Gastrocnemius medialis (tissue), 4 donors: Measurements from ENCODE around the gene SFMBT1. TPM values are rescaled to one million over a fixed set of nuclear protein-coding genes. Genes with fewer than 3 reads are reported as not detected.
A peak's percentile ranks its signal among the peaks of the same experiment; 100 is the strongest.

ENCODE experiments used
- ATAC-seq, 2 donors: fragments of 150-250 bp; one replicate each; pipeline ENCODE4 v1.9.1; 2016
- DNase-seq, 2 donors: peaks; one replicate each; pipeline ENCODE4 v3.0.0-alpha.2; 2019
- H3K27ac ChIP-seq, 4 donors: fragments of 200-600 bp; sonication (generic); 1 replicate in 1 of 4; 2 replicates in 3 of 4; pipeline ENCODE4 v1.5.1; 2016 to 2018; ENCODE audit warnings: mild to moderate bottlenecking in 2 of 4, moderate library complexity in 1 of 4
- H3K27me3 ChIP-seq, 3 donors: fragments of 200-600 bp; sonication (generic) in 2 of 3; 1 replicate in 1 of 3; 2 replicates in 2 of 3; pipeline versions ENCODE4 v1.5.1 to v1.6.0; 2016 to 2019; ENCODE audit warnings: mild to moderate bottlenecking in 1 of 3, moderate library complexity in 1 of 3
- H3K36me3 ChIP-seq, 2 donors: fragments of 200-600 bp; sonication (generic) in 1 of 2; one replicate each; pipeline ENCODE4 v1.5.1; 2017 to 2018
- H3K4me1 ChIP-seq, 2 donors: fragments of 200-600 bp; sonication (generic) in 1 of 2; one replicate each; pipeline ENCODE4 v1.5.1; 2016 to 2017; ENCODE audit warnings: mild to moderate bottlenecking in 2 of 2
- H3K4me3 ChIP-seq, 4 donors: fragments of 200-600 bp; sonication (generic) in 3 of 4; 1 replicate in 1 of 4; 2 replicates in 3 of 4; pipeline ENCODE4 v1.5.1; 2016 to 2019; ENCODE audit warnings: mild to moderate bottlenecking in 2 of 4
- H3K9me3 ChIP-seq, 3 donors: fragments of 200-600 bp; sonication (generic) in 2 of 3; 1 replicate in 1 of 3; 2 replicates in 2 of 3; pipeline ENCODE4 v1.5.1; 2016 to 2019
- CTCF ChIP-seq, 5 experiments: fragments of 450-650 bp in 3 of 5; fragments of 200-600 bp in 2 of 5; sonication (generic) in 2 of 5; IDR thresholded peaks in 4 of 5; conservative IDR thresholded peaks in 1 of 5; 1 replicate in 4 of 5; 2 replicates in 1 of 5; pipeline ENCODE4 v1.5.1; 2016 to 2019; ENCODE audit warnings: antibody characterized with exemption in 5 of 5, mild to moderate bottlenecking in 3 of 5, moderate library complexity in 3 of 5
- POLR2A ChIP-seq, 2 donors: fragments of 450-650 bp; IDR thresholded peaks; one replicate each; pipeline ENCODE4 v1.6.1; 2017; ENCODE audit warnings: antibody characterized with exemption in 2 of 2, mild to moderate bottlenecking in 2 of 2, moderate library complexity in 2 of 2
- in situ Hi-C, 4 donors: fragments of 200-750 bp; cut with MboI; loops; one replicate each; pipeline versions ENCODE4 v1.15.0 to v1.8.0; 2017; ENCODE audit warnings: low sequenced_read_pairs in 4 of 4
- intact Hi-C: fragments of 100-400 bp; cut with DNase I; formaldehyde crosslinking; loops from one replicate; pipeline ENCODE4 v1.15.1; 2023; ENCODE audit warnings: low total_unique reads
- total RNA-seq, 4 donors: library from RNA; depleted of rRNA; stranded (reverse); fragments of >200 nt; gene quantifications; one replicate each; pipeline versions ENCODE4 v1.1.0 to v1.2.3, GENCODE V29; 2016

Gene SFMBT1
- total RNA-seq, 4 donors from 2014 or later = 17.5 to 39.7 (median 29.8) TPM

- Histone ChIP-seq H3K36me3 (no peaks in the 10 kb centered on the region), H3K4me1 (peaks cover 6 to 26% of the 10 kb centered on the region in 2 donors), H3K27ac (no peak overlapping the region), H3K4me3 (no peak overlapping the region), H3K9me3 (no peaks in the 10 kb centered on the region), H3K27me3 (no peaks in the 10 kb centered on the region)
- intact Hi-C loops = loop anchor here (1.0 to 5.0 kb wide), 3 partner anchors 52 to 215 kb away; partner anchors contain the start of gene NEK4
- peak in 3 of 5 experiments; percentile 37 to 47 (median 38) for TF ChIP-seq CTCF (IDR thresholded peaks at IDR 0.05 in 4 of 5, conservative IDR thresholded peaks at IDR 0.05 in 1 of 5)
- no peak for TF ChIP-seq POLR2A (IDR thresholded peaks at IDR 0.05)
- ATAC-seq (peak; percentile 58 to 71), DNase-seq (no peak)
- in situ Hi-C loops = no loop called here
These were observed 58.9 kb downstream of the SFMBT1 start for GRCh38 chr3:52986938-52987337.

GRCh38 chr3:52986049-52986448, 59.8 kb downstream of the SFMBT1 start:
- peaks cover 6 to 26% of the 10 kb centered on the region in 2 donors for H3K4me1 ChIP-seq
- no peak for TF ChIP-seq CTCF (IDR thresholded peaks at IDR 0.05 in 4 of 5, conservative IDR thresholded peaks at IDR 0.05 in 1 of 5)
- no peak for TF ChIP-seq POLR2A (IDR thresholded peaks at IDR 0.05)
- no peaks in the 10 kb centered on the region for H3K36me3 ChIP-seq
- no peaks in the 10 kb centered on the region for H3K27me3 ChIP-seq
- H3K27ac ChIP-seq = no peak overlapping the region
- H3K9me3 ChIP-seq = no peaks in the 10 kb centered on the region
- ATAC-seq (no peak), DNase-seq (no peak)
- in situ Hi-C loops (no loop called here), intact Hi-C loops (loop anchor here (2.0 to 5.0 kb wide), 2 partner anchors 51 to 214 kb away; partner anchors contain the start of gene NEK4)
- H3K4me3 ChIP-seq = no peak overlapping the region

- in situ Hi-C loops = no loop called here
- DNase-seq (no peak), ATAC-seq (no peak)
- no peaks in the 10 kb centered on the region for H3K9me3 ChIP-seq
- peaks cover 7 to 19% of the 10 kb centered on the region in 2 donors for H3K4me1 ChIP-seq
- H3K27me3 ChIP-seq = no peaks in the 10 kb centered on the region
- TF ChIP-seq POLR2A (IDR thresholded peaks at IDR 0.05) (no peak), CTCF (IDR thresholded peaks at IDR 0.05 in 4 of 5, conservative IDR thresholded peaks at IDR 0.05 in 1 of 5) (no peak)
- H3K4me3 ChIP-seq = no peak overlapping the region
- H3K27ac ChIP-seq = peak overlapping the region in 3 of 4 donors; percentile 15 to 55 (median 42)
- no peaks in the 10 kb centered on the region for H3K36me3 ChIP-seq
- intact Hi-C loops = no loop called here
These were observed 62.0 kb downstream of the SFMBT1 start for GRCh38 chr3:52983828-52984227.

- TF ChIP-seq POLR2A (IDR thresholded peaks at IDR 0.05) = no peak
- TF ChIP-seq CTCF (IDR thresholded peaks at IDR 0.05 in 4 of 5, conservative IDR thresholded peaks at IDR 0.05 in 1 of 5) = no peak
- no peak overlapping the region for H3K4me3 ChIP-seq
- H3K27me3 ChIP-seq = no peaks in the 10 kb centered on the region
- H3K9me3 ChIP-seq = no peaks in the 10 kb centered on the region
- no peak for DNase-seq
- peaks cover 11 to 23% of the 10 kb centered on the region in 2 donors for H3K4me1 ChIP-seq
- H3K36me3 ChIP-seq = no peaks in the 10 kb centered on the region
- in situ Hi-C loops = no loop called here
- intact Hi-C loops = no loop called here
- peak overlapping the region in 3 of 4 donors; percentile 15 to 55 (median 42) for H3K27ac ChIP-seq
- ATAC-seq = no peak
These were observed 62.5 kb downstream of the SFMBT1 start for GRCh38 chr3:52983336-52983807.

- H3K4me3 ChIP-seq = no peak overlapping the region
- peaks cover 14 to 29% of the 10 kb centered on the region in 2 donors for H3K4me1 ChIP-seq
- TF ChIP-seq POLR2A (IDR thresholded peaks at IDR 0.05) = no peak
- no peak for TF ChIP-seq CTCF (IDR thresholded peaks at IDR 0.05 in 4 of 5, conservative IDR thresholded peaks at IDR 0.05 in 1 of 5)
- DNase-seq (no peak), ATAC-seq (no peak)
- intact Hi-C loops = no loop called here
- H3K36me3 ChIP-seq = no peaks in the 10 kb centered on the region
- H3K9me3 ChIP-seq = no peaks in the 10 kb centered on the region
- peak overlapping the region in 1 of 4 donors; percentile 34 for H3K27ac ChIP-seq
- H3K27me3 ChIP-seq = no peaks in the 10 kb centered on the region
- in situ Hi-C loops = no loop called here
These were observed 63.0 kb downstream of the SFMBT1 start for GRCh38 chr3:52982839-52983238.
